ENCODE data around the gene ADCY10.

Gene ADCY10

GRCh38 chr1:167766538-167766937, 147.4 kb downstream of the ADCY10 start:
- no peak overlapping the region for H3K4me3 ChIP-seq (ENCODE audit: low read length)
- DNase-seq (ENCODE audit: low read depth, low spot score), result no peak

GRCh38 chr1:167765496-167765895, 148.4 kb downstream of the ADCY10 start:
- no peak overlapping the region for H3K4me3 ChIP-seq (ENCODE audit: low read length)

GRCh38 chr1:167764458-167765330, 149.2 kb downstream of the ADCY10 start:
- no peak overlapping the region for H3K4me3 ChIP-seq (ENCODE audit: low read length)
- no peak for DNase-seq (ENCODE audit: low read depth, low spot score)

More at GRCh38 chr1:167765496-167765895, 148.4 kb downstream of the ADCY10 start:
- no peak for DNase-seq (ENCODE audit: low read depth, low spot score)

GRCh38 chr1:167763525-167764220, 150.3 kb downstream of the ADCY10 start:
- no peak for DNase-seq (ENCODE audit: low read depth, low spot score)
- H3K4me3 ChIP-seq (ENCODE audit: low read length), result no peak overlapping the region

GRCh38 chr1:167762061-167762746, 151.7 kb downstream of the ADCY10 start:
- DNase-seq (ENCODE audit: low read depth, low spot score), result peak; percentile 96
- peak overlapping the region; percentile 45 for H3K4me3 ChIP-seq (ENCODE audit: low read length)

- peak; percentile 49 for DNase-seq (ENCODE audit: low read depth, low spot score)
- H3K4me3 ChIP-seq (ENCODE audit: low read length), result peak overlapping the region; percentile 45
Measured at GRCh38 chr1:167761400-167761799, 152.5 kb downstream of the ADCY10 start.
